Ishikawa (cell line): ENCODE data around the gene ALDH3B2.

Experiments used
- NFIC ChIP-seq: IDR thresholded peaks from 2 replicates; pipeline ENCODE4 v1.6.1; 2012
- RAD21 ChIP-seq: IDR thresholded peaks from 2 replicates; pipeline ENCODE4 v1.6.1; 2012; ENCODE audit warnings: low read depth
- ZBTB7A ChIP-seq: IDR thresholded peaks from 2 replicates; pipeline ENCODE4 v1.6.1; 2012; ENCODE audit warnings: low read depth
- TF ChIP-seq, protein P1 (sequence below): IDR thresholded peaks from 2 replicates; pipeline ENCODE4 v1.6.1; 2012

DNA sequence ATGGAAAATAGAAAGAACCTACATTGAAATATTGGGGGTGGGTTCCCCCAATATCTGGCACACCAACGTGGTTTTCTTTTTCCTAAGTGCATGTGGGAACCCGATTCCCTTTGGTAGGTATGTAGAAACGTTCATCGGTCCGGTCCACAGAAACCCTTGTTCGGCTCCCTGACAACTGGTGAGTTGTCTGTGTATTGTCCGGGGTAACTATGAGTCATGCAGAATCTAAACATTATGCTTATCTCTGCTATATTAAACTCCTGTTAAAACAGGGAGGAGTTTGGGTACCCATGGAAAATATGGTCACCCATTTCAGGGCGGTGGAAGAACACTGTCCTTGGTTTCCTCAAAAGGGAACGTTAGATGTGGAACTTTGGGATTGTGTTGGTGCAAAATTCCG, 25.1 kb upstream of the ALDH3B2 start:
- TF ChIP-seq NFIC (no peak), ZBTB7A (no peak), RAD21 (no peak)
- TF ChIP-seq, protein P1, sequence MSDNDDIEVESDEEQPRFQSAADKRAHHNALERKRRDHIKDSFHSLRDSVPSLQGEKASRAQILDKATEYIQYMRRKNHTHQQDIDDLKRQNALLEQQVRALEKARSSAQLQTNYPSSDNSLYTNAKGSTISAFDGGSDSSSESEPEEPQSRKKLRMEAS = no peak
